Stomach smooth muscle (tissue), 2 donors: ENCODE measurements around the gene ZDHHC16.
"Not testable (repeated sequence)": the region's sequence is repeated elsewhere in the genome, so short reads cannot be mapped to it uniquely, and the experiment has no call there.

Experiments used
- H3K27ac ChIP-seq: one replicate; pipeline ENCODE4 v1.7.0; 2013; ENCODE audit warnings: mild to moderate bottlenecking, low read length, inconsistent platforms
- H3K27me3 ChIP-seq, 2 donors: one replicate each; pipeline ENCODE4 v1.7.0; 2013; ENCODE audit warnings: low read length in 2 of 2; ENCODE audit not compliant: insufficient read depth in 2 of 2, control insufficient read depth in 1 of 2
- H3K36me3 ChIP-seq, 2 donors: one replicate each; pipeline ENCODE4 v1.7.0; 2013; ENCODE audit warnings: low read length in 2 of 2; ENCODE audit not compliant: control insufficient read depth in 2 of 2, insufficient read depth in 2 of 2
- H3K4me1 ChIP-seq: one replicate; pipeline ENCODE4 v1.7.0; 2013; ENCODE audit warnings: low read length; ENCODE audit not compliant: control insufficient read depth, insufficient read depth
- H3K4me3 ChIP-seq, 2 donors: one replicate each; pipeline ENCODE4 v1.7.0; 2013; ENCODE audit warnings: low read length in 2 of 2
- H3K9ac ChIP-seq, 2 donors: one replicate each; pipeline ENCODE4 v1.7.0; 2013; ENCODE audit warnings: low read length in 2 of 2, mild to moderate bottlenecking in 1 of 2
- H3K9me3 ChIP-seq, 2 donors: one replicate each; pipeline ENCODE4 v1.7.0; 2013; ENCODE audit warnings: low read length in 2 of 2; ENCODE audit not compliant: control insufficient read depth in 2 of 2
- donor health status: healthy.
- donor health status: Pancreatic carcinoma.

Gene ZDHHC16

DNA sequence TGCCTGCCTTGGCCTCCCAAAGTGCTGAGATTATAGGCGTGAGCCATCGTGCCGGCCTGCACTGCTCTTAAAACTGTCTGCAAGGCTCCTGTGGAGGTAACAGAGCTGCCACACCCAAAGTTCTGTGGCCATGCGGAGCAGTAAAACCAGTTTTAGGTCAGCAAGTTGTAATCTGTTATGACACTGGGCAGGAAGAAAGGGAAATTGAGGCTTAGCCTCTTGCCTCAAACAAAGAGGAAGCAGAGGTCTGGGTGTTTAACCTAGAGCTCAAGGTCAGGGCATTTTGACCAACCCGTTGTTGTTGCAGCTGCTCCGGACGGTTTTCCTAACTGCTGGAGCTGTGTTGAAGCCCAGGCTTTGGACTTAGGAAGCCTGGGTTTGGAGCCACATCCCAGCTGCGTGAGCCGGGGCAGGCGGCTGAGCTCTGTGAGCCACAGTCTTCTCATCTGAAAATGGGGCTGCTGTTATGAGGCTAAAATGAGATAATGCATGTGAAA lies 37.4 kb upstream of the ZDHHC16 start:
- Histone ChIP-seq H3K4me1 (peaks cover 4% of the 10 kb centered on the region), H3K27me3 (no peaks in the 10 kb centered on the region), H3K9me3 (no peaks in the 10 kb centered on the region), H3K27ac (no peak overlapping the region), H3K36me3 (no peaks in the 10 kb centered on the region), H3K9ac (no peak overlapping the region), H3K4me3 (no peak overlapping the region)

DNA sequence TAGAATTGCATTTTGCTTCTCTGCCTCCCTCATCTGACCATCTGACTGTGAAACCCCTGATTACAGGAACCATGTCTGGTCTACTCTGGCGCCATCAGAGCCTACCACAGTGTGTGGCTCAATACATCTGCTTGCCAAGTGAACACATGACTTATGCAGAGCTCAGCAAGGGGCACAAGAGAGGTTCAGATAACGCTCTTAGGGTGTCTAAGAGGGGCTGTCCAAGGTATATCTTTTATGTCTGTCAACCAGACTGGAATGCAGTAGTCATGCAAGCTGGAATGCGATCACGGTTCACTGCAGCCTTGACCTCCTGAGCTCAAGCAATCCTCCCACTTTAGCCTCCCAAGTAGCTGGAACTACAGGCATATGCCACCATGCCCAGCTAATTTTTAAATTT lies 34.6 kb upstream of the ZDHHC16 start:
- Histone ChIP-seq H3K4me1 (peaks cover 4% of the 10 kb centered on the region), H3K9me3 (no peaks in the 10 kb centered on the region), H3K27ac (no peak overlapping the region), H3K36me3 (no peaks in the 10 kb centered on the region), H3K9ac (no peak overlapping the region), H3K27me3 (no peaks in the 10 kb centered on the region), H3K4me3 (no peak overlapping the region)

DNA sequence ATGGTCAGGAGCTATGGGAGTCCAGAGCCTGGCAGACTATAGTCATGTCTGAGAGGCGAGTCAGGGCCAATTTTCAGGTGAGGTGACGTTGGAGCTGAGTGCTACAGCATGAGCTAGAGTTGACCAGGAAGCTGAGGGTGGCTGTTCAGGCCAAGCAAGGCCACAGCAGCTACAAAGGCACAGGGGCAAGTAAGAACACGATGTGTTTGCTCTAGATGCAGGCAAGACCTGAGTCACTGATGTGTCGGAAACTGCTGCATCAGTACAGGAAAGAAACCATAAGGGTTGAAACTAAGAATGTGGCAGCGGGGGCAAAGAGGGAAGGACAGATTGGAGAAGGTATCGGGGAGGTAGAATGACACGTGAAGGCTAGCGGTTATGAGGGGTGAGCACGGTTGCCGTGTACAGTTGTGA lies 33.1 kb upstream of the ZDHHC16 start:
- Histone ChIP-seq H3K9me3 (no peaks in the 10 kb centered on the region), H3K4me3 (no peak overlapping the region), H3K9ac (no peak overlapping the region), H3K36me3 (no peaks in the 10 kb centered on the region), H3K27ac (no peak overlapping the region), H3K27me3 (no peaks in the 10 kb centered on the region), H3K4me1 (no peaks in the 10 kb centered on the region)

DNA sequence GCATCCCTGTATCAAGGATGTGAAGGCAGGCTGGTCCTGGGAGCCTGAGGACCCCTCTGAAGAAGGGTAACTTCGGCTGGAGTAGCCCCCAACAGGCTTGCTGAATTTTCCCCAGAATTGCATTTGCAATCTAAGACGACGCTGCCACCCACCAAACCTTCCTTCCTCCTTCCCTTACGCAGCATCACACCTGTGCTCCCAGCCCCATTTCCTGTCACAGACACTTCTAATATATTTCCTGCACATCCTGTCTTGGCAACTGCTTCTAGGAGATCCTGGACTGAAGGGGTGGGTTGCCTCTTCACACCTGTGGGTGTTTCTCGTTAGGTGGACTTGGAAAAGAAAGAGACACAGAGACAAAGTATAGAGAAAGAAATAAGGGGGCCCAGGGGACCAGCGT lies 29.4 kb upstream of the ZDHHC16 start:
- H3K4me3 ChIP-seq, result no peak overlapping the region
- H3K27ac ChIP-seq, result no peak overlapping the region
- H3K9me3 ChIP-seq, result no peaks in the 10 kb centered on the region
- no peaks in the 10 kb centered on the region for H3K36me3 ChIP-seq
- no peaks in the 10 kb centered on the region for H3K27me3 ChIP-seq
- no peak overlapping the region for H3K9ac ChIP-seq
- peaks cover 4% of the 10 kb centered on the region for H3K4me1 ChIP-seq

DNA sequence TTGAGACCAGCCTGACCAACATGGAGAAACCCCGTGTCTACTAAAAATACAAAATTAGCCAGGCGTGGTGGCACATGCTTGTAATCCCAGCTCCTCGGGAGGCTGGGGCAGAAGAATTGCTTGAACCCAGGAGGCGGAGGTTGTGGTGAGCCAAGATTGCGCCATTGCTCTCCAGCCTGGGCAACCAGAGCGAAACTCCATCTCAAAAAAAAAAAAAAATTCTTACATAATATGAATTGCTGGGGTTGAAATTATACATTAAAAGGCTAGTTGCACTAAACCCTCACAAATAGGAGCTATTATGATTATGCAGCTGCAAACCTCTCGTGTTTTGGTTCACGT lies 22.2 kb upstream of the ZDHHC16 start:
- not testable (repeated sequence) for H3K27ac ChIP-seq, H3K4me3 ChIP-seq, H3K27me3 ChIP-seq, H3K9ac ChIP-seq, H3K9me3 ChIP-seq, H3K36me3 ChIP-seq
- peaks cover 24% of the 10 kb centered on the region for H3K4me1 ChIP-seq

DNA sequence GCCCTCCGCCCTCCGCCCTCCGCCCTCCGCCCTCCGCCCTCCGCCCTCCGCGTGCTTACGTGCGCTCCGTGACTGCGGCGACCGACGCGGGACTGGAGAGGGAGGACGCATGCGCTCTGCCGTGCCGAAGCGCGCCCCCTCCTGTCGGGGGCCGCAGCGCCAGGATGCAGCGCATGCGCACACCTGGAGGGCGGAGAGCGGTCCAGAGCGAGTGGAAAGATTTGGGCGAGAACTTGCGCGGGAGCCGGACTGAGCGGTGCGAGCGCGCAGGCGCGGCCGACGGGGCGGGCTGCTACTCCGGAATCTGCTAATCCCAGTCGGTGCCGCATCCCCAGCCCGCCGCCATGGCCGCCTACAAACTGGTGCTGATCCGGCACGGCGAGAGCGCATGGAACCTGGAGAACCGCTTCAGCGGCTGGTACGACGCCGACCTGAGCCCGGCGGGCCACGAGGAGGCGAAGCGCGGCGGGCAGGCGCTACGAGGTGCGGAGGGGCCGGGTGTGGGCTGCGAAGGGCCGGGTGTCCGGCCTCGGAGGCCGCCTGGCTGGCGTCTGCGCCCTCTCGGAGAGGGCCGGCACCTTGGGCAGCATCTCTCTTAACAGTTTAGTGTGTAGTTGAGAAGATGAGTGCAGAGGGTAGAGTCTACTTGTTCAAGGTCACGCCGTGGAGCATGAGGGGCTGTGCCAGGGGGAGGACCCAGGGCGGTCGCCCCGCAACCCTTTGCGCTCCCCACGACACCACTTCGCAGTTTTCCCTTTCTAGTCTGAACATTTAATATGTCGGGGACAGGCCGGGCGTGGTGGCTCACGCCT lies 19.8 kb upstream of the ZDHHC16 start, which contains the start of gene PGAM1:
TSS of gene PGAM1 (plus strand) at position 228 of the 812 bp plus-strand sequence. CDS start at position 345, 117 bp downstream.
- Histone ChIP-seq H3K9me3 (no peaks in the 10 kb centered on the region), H3K4me1 (peaks cover 20% of the 10 kb centered on the region), H3K27me3 (no peaks in the 10 kb centered on the region), H3K27ac (peak within 1 kb of the TSS; percentile 88), H3K9ac (peak within 1 kb of the TSS; percentile 90), H3K4me3 (peak within 1 kb of the TSS; percentile 91 to 96), H3K36me3 (peaks cover 11 to 14% of the 10 kb centered on the region in 2 donors)

DNA sequence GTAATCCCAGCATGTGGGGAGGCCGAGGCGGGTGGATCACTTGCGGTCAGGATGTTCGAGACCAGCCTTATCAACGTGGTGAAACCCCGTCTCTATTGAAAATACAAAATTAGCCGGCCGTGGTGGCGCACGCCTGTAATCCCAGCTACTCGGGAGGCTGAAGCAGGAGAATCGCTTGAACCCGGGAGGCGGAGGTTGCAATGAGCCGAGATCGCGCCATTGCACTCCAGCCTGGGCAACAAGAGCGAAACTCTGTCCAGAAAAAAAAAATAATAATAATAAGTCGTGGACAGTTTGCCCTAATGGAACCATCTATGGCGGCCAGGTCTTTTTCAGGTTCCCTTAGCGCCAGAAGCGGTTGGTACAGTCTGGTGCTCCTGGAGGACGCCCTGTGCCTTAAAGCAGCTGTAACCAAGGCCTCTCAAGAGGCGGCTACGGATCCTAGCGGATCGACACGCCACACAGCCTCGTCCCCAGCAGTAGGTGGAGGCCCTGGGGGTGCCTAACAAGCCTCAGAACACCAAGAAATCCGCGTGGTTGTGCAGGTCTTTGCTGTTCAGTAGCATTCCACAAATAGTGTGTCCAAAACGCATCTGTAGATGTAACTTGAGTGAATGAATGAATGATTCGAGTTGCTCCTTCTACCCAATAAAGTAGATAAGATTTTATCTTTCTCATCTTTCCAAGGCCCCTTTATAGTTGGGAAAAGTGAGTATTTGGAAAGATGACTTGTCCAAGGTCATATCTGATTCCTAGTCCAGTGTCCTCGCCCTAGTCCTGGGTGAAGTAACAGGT lies 19.0 kb upstream of the ZDHHC16 start:
- peaks cover 16 to 21% of the 10 kb centered on the region in 2 donors for H3K36me3 ChIP-seq
- peak overlapping the region; percentile 76 for H3K27ac ChIP-seq
- peak overlapping the region; percentile 75 to 90 for H3K9ac ChIP-seq
- peak overlapping the region; percentile 91 to 93 for H3K4me3 ChIP-seq
- no peaks in the 10 kb centered on the region for H3K9me3 ChIP-seq
- H3K4me1 ChIP-seq, result peaks cover 20% of the 10 kb centered on the region
- H3K27me3 ChIP-seq, result no peaks in the 10 kb centered on the region

DNA sequence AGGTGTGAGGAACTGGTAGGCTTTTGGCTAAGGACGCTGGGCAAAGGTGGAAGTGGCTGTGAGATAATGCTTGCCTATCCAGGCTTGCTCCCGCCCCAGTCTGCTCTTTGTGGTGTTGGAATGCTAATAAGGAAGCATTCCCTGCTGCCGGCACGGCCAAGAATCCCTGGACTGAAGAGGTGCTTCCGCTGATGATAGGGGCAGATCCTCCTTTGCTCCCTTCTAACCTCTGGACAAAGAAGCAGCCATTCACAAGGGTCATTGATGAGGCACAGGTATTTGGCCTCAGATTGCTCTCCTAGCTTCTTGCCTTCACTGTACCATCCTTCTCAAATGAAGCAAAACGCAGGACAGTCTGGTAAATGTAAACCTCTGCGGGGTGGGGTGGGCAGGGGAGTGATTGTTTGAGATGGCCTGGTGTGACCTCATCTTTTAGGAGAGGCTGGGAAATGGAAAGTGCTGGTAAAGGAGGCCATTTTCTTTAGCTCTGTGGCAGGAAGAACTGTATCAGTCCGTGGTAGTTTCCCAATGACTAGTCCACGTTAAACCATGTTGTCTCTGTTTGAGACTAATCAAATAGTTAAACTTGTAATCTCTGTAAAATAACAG lies 18.3 kb upstream of the ZDHHC16 start:
- H3K4me1 ChIP-seq, result peaks cover 20% of the 10 kb centered on the region
- H3K9me3 ChIP-seq, result no peaks in the 10 kb centered on the region
- peaks cover 16 to 21% of the 10 kb centered on the region in 2 donors for H3K36me3 ChIP-seq
- H3K27me3 ChIP-seq, result no peaks in the 10 kb centered on the region
- H3K4me3 ChIP-seq, result peak overlapping the region; percentile 91 to 93
- peak overlapping the region; percentile 66 to 90 for H3K9ac ChIP-seq
- H3K27ac ChIP-seq, result peak overlapping the region; percentile 76

DNA sequence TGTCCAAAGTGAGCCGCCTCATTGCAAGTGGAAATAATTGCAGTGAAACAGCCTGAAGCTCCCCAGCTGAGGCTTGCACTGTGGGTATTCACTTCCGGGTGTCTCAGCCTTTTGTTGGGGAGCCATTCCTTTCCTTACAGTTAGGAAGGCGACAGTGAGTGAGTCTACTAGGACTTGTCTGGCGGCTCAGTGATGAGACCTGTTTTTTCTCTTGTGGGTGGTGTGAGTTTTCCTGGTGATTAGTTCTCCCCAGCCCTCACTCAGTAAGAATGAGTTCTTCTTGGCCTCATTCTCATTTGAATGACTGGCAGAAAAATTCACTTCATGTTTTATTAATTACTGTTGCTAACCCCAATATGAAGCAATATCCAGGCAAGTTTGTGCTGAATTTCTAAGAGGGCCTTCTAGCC lies 17.4 kb upstream of the ZDHHC16 start:
- peak overlapping the region in 1 of 2 donors; percentile 28 for H3K9ac ChIP-seq
- H3K4me3 ChIP-seq, result peak overlapping the region; percentile 16 to 91
- H3K4me1 ChIP-seq, result peaks cover 20% of the 10 kb centered on the region
- H3K36me3 ChIP-seq, result peaks cover 20 to 25% of the 10 kb centered on the region in 2 donors
- H3K27ac ChIP-seq, result no peak overlapping the region
- H3K27me3 ChIP-seq, result no peaks in the 10 kb centered on the region
- no peaks in the 10 kb centered on the region for H3K9me3 ChIP-seq

DNA sequence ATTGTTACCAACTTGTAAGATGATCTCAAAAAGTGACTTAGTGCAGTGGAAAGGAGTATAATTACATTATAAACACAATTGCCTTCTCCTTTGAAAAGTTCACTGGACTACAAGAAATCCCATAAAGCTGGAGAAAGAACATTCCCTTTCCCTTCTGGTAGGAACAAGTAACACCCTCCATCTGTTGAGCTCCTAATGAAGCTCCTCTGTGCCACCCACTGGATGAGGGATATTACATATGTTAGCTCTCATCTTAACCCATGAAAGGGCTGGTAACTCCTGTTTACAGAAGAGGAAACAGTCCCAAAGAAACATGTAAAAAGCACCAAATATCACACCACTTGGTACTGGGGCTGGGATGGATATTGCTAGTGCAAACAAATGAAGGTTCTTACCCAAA lies 11.9 kb upstream of the ZDHHC16 start:
- no peak overlapping the region for H3K4me3 ChIP-seq
- H3K36me3 ChIP-seq, result peaks cover 40 to 49% of the 10 kb centered on the region in 2 donors
- no peaks in the 10 kb centered on the region for H3K4me1 ChIP-seq
- no peaks in the 10 kb centered on the region for H3K27me3 ChIP-seq
- H3K9ac ChIP-seq, result no peak overlapping the region
- no peaks in the 10 kb centered on the region for H3K9me3 ChIP-seq
- no peak overlapping the region for H3K27ac ChIP-seq
